Stimulated activated CD4-positive, alpha-beta T cell treated with anti-CD3 and anti-CD28 coated beads, Interleukin-2, amount 100 ng/mL, for 48 hours (primary cell): ENCODE results near the gene RANBP6.

Experiments
- DNase-seq, 2 donors: peaks; one replicate each; pipeline ENCODE4 v3.0.0-alpha.2; 2020

Gene RANBP6

GRCh38 chr9:6006749-6007057 lies 8.7 kb downstream of the RANBP6 start:
- DNase-seq = no peak

GRCh38 chr9:6000955-6001354 lies 14.5 kb downstream of the RANBP6 start:
- no peak for DNase-seq

DNA sequence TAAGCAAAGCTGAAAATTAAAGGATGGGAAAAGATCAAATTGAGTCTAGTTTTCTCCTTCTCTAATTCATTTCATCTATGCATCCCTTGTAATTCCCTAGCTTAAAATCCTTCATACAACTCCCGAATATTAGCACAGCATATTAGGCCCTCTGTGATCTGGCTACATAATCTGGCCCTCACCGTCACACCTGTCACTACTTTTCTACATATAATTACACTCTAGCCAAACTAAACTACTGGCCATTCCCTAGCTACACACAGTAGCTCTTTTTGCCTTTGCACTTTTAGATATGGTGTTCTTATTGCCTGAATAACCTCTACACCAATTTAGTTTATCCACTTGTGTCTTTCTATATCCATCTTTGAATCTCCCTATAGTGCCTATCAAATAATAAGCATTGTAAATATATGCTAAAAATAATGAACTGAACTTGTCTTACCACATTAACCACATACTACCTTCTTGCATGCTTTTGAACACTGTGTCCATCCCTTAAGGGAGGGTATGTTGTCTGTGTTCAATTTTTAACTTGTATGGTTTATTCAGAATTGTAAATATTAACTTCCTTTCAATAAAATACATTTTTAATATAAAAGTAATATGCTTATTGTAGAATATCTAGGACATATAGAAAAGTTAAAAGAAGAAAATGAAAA lies 15.9 kb downstream of the RANBP6 start:
- DNase-seq = no peak

DNA sequence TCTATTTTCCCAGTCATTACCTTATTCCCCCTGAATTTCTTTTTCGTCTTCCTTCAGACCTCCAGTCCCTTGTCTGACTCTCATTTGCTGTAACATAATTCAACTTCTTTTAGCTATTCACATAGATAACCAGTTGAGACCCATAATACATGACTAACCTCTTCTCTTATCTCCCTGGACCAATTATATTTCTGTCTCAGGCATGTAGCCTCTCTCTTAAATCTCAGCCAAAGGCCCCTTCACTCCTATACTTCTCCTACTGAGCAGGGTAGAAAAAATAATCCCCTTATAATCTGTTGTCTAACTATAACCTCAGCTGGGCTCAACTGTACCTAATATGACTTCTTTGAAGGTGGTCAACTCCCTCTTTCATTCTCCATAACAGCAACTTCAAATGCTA lies 20.9 kb downstream of the RANBP6 start:
- DNase-seq = no peak

DNA sequence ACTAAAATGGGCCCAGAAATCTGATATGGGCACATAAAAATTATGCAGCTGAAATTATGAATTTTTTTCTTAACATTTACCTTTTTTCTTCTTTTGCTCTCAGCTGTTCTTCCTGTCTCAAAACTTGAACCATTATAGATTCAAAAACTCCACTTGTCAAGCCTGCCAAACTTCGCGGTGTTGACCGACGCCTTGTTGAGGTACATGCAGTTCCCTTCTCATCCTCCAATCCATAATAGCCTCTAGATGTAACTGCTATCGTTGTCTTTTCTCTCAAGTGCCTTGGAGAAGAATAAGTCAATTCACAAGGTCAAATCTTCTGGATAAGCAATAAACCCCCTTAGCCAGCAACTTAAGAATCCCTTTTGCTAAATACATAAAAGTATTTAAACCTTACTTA lies 27.2 kb downstream of the RANBP6 start:
- DNase-seq = no peak

GRCh38 chr9:5983042-5983441 lies 32.4 kb downstream of the RANBP6 start:
- DNase-seq = no peak

DNA sequence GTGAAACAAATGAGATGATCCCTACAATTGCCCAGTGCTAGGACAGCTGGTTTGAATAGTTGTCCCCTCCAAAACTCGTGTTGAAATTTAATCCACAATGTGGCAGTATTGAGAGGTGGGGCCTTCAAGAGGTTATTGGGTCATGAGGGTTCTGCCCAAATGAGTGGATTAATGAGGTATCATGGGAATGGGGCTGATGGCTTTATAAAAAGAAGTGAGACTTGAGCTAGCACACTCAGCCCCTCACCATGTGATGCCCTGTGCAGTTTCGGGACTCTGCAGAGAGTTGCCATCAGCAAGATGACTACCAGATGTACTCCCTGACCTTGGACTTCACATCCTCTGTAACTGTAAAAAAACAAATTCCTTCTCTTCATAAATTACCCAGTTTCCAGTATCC lies 33.1 kb downstream of the RANBP6 start:
- DNase-seq = no peak

DNA sequence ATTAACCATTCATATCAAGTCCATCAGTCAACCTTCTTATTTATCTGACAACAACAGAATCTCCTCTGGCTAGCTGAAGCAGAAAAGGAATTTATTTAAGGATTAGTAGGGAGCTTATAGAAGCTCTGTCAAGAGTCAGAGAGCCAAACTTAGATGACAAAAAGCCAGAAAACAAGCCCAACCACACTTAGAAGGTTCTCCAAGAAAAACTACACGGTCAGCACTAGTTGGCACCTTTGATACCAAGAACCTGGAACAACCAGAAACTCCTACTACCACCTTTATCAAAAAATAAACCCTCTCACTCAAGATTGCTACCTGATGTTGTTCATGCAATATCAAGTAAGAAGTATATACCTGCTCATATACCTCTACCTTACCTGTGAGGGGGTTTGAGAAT lies 36.9 kb downstream of the RANBP6 start:
- DNase-seq = no peak

GRCh38 chr9:5976674-5977397 lies 38.6 kb downstream of the RANBP6 start:
- DNase-seq = no peak

DNA sequence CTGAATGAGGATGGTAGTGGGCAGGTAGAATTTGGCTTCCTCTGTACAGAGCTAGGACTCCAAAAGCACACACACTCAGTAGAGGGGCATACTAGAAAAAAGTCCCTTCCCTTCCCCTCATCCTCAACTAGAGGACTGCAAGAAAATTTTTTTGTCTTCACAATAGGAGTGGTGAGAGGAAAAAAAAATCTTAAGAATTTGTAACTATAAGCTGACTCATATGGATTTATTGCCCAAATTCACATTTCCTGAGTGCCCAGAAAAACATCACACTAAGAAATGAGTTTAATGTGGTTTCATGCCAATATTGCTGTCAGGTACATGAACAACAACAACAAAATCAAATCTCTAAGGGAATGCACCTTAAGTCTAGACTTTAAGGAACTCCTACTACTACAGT lies 43.7 kb downstream of the RANBP6 start:
- DNase-seq = no peak
